ENCODE data around the gene GRK5.
A peak's percentile ranks its signal among the peaks of the same experiment; 100 is the strongest.

GRK5 gene

DNA sequence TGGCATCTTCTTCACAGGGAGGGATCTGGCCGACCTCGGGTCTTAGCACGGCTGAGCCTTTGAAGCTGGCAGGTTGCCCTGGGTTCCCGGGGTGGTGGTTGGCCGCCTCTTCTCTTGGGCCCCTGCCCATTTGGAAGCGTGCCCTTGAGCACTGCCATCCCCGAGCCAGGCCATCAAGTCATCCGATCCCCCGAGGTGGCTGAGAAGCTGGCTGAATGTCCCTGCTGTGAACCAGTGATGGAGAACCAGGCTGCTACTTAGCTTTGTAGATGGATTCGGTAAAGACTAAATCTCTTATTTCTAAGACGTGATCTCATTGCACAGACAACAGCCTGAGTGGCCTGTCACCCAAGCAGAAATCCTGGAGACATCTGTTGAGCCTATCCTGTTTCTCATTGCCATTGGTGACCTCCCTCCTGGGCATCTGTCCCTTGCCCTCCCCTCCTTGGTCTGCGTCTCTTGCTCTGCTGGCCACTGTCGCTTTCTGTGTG is 74.3 kb downstream of the GRK5 start:
- no peak for DNase-seq

DNA sequence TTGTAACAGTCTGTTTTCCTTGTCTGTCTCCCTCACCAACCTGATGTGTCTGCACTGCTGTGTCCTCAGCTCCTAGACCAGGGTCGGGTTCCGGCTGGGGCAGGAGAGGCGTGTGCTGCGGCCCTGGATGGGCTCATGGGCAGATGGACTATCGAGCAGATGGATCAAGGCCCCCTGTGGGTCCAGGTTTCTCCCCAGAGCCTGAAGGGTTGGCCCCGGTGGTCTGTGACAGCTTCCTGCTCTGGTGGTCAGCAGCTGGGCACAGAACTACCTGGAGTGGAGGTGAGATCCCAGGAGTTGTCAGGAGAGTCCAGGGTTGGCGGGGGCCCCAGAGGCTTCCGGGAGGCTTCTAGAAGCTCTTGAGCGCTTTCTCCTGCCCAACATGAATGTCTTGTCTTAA is 75.1 kb downstream of the GRK5 start:
- no peak for DNase-seq

DNA sequence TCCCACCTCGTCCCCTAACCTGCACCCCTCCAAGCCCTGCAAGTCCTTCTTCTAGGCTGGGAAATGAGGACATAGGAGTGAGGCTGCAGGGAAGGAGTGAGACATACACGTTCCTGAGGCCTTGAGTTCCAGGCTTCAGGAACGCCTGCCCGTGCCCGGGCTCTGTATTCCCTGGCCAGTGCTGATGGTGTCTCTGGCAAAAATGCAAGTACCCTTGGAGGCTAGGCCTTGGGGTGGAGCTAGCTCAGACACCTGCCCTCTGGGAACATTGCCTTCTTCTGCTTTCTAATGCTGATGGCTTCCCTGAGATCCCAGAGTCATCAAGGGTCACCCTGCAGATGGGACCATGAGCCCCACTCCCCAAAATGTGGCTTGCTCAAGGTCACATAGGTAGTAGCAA is 76.0 kb downstream of the GRK5 start:
- DNase-seq, result no peak

DNA sequence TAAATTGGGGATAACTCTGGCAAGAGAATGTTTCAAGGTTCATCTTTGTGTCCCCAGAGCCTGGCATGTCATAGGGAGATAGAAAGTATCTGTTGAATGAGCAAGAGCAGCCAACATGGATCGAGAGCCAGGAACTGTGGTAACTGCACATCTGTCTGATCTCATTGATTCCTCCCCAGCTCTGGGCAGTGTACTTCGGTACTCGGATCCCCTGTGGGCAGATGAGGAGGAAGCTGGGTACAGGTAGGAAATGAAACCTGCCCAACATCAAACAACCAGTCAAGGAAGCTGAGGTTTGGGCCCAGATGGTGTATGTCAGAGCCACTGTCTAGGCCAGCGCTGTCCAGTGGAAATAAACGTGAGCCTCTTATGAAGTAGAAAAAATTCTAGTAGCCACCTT is 76.4 kb downstream of the GRK5 start:
- DNase-seq, result no peak

DNA sequence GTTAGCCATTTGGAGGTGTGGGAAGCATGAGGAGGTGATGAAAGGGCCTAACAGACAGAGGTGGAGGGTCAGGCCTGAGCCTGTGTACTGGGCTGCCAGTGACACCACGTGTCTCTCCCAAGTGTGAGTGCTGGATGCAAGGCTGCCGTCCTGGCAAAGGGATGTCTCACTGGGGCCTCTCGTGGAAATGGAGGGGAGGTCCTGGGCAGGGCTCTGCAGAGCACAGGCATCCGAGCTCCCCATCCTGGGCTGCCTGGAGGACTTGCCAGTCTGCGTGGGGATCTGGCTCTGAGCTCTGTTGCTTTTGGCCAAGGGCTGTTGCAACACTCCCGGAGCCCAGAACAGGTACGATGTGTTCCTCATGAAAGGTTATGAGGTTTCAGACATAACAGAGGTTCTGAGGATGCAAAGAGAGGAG is 77.3 kb downstream of the GRK5 start:
- DNase-seq, result no peak

DNA sequence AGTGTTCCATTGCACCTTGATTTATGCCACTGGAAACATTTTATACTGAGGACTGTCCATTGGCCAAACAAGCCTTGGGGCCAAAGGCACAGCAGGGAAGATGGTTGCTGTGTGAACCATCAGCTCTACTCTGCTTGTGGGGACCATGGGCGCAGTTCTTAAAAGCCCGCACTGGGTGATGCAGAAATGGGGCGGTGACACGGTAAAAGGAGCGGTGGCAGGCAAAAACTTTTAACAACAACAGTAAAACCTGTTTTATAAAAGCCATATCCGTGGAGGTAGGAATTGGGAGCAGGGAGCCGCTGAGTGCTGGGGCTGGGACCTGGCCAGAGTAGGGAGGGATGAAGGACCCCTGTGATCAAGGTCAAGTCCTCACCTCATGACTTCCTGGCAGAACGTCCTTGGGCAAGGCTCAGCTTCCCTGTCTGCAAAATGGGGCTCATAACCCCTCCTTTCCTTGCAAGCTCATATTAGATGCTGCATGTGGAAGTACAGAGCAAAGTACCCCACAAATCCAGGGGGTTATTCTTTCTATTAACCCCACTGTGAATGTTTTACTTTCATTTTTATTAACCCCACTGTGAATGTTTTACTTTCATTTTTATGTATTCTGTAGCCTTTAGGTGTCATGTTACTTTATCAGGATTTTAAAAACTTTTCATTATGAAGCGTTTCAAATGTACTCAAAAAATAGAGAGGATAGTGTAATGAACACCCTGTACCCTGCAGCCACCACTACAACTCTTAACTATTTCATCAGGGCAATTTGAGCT is 78.3 kb downstream of the GRK5 start:
- no peak for DNase-seq

DNA sequence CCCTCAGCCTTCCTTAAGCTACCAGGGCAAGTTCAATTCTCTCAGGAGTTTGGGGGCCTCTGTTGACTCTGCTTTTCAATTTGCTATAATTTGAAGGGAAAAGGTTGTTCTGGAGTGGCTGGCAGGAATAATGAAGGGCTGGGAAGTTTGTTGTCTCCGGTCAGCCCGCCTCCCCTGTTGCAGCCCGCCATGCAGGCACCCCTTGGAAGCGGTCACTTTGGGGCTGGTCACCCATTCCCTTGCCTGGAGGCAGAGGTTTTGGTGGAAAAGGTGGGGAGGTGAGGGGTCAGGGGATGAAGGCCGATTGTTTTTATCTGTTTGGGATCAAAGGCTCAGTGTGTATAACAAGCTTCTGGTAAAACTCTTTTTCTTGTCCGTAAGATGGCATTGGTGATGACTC is 79.1 kb downstream of the GRK5 start:
- no peak for DNase-seq

DNA sequence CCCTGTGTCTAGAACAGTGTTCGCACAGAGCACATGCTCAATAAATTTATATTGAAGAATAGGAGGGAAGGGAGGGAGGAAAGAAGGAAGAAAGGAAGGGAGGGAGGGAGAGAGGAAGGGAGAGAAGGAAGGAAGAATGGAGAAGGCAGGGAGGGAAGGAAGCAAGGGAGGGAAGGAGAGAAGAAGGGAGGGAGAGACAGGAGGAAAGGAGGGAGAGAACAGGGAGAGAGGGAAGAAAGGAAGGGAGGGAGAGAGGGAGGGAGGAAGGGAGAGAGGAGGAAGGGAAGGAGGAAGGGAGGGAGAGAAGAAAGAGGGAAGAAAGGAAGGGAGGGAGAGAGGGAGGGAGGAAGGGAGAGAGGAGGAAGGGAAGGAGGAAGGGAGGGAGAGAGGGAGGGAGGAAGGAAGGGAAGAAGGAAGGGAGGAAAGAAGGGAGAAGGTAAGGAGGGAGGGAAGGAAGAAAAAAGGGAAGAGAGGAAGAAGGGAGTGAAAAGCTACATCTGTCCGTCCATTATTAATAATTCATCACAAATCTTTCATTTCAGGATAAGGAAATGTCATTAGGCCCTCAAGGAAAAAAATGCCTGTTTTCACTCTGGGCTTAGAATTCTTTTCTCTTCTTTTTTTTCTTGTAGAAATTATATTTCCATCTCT is 79.7 kb downstream of the GRK5 start:
- DNase-seq, result no peak

DNA sequence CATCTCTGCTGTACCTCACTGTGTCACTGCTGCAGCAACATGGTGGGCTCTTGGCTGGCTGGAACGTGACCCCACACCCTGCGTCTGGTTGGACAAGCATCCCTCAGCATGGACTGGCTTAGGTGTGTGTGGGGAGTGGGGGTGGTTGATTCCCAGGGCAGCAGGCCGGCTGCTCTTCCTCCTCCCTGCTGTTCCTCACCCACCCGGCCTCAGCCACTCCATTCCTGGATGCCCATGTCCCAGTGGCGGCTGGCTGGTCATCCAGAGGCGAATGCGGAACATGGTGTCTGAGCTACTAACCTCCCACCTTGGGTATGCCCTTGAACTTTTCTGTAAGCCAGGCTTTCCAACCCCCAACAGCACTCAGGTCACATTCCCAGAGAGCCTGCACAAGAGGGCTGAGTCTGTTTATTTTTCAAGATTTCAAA is 81.2 kb downstream of the GRK5 start:
- no peak for DNase-seq

DNA sequence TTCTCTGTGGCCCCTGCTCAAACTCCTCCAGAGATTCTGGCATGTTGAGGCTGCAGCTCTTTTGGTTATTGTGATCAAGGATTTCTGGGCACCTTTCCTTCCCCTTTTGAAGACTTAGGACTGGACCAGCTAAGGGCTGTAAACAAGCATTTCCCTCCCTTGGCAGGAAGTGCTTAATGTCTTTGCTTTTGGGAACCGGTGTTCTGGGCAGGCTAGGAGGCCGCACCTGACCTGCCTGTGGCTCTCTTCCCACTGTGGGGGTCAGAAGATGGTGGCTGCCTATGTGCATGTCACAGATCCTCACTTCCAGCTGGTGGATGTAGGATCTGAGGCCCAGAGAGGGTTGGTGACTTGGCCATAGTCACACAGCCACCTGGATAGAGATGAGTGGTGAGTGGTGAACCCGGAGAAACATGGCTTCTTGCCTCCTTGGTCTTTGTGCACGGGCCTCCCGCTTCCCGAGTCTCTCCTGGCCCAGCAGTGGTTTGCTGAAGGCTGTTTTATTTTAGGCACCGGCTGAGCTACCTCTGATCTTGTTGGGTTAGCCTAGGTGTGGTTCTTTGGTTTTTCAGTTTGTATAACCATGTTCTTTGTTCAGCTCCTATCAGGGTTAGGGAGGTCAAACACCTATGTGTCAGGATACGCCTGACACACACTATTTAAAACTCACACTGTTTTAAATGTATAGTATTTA is 82.0 kb downstream of the GRK5 start:
- no peak for DNase-seq

DNA sequence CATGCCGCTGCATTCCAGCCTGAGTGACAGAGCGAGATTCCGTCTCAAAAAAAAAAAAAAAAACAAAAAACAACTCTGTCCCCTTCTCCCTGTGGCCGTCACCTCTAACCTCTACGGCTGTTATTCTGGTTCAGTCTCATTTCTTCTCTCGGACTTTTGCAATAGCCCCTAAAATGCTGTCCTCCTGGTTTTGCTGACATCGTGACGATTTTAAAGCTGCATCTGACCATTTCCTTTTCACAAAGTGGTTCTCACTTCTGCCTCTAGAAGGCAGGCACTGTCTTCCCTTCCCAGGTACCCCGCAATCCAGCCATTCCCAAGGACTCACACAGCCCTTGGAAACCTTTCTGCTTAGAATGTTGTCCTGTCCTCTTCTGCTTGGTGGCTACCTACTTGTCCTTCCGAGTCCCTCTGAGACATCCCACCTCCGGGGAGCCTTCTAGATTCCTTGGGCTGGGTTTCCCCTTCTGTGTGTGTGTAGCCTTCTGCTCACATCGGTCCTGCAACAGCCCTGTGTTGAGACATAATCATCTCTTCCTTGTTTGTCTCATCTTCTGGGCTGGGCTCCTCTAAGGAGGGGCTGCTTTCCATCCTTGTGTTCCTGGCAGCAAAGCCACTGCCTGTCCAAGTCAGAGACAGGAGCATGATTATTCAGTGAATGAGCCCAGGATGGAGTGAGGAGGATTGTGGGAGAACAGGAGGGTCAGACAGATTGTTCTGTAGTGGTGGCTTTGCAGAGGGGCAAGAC is 83.1 kb downstream of the GRK5 start:
- no peak for DNase-seq

DNA sequence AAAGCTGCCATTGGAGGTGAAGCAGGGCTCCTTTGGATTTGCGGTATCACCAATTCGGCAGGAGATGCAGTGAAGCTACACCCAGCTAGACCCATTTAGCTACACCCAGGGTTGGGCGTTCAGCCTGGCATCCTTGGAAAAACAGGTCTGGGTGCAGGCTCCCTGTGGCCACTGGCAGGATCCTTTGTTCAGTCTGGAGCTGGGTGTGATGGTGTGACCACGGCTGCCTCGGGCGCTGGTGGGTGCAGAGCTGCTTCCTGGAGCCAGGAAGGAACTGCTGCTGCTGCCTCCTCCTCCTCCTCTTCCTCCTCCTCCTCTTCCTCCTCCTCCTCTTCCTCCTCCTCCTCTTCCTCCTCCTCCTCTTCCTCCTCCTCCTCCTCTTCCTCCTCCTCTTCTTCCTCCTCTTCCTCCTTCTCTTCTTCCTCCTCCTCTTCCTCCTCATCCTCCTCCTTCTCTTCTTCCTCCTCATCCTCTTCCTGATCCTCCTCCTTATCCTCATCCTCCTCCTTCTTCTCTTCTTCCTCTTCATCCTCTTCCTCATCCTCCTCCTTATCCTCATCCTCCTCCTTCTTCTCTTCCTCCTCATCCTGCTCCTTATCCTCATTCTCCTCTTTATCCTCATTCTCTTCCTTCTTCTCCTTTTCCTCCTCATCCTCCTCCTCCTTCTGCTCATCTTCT is 84.0 kb downstream of the GRK5 start:
- DNase-seq, result no peak

DNA sequence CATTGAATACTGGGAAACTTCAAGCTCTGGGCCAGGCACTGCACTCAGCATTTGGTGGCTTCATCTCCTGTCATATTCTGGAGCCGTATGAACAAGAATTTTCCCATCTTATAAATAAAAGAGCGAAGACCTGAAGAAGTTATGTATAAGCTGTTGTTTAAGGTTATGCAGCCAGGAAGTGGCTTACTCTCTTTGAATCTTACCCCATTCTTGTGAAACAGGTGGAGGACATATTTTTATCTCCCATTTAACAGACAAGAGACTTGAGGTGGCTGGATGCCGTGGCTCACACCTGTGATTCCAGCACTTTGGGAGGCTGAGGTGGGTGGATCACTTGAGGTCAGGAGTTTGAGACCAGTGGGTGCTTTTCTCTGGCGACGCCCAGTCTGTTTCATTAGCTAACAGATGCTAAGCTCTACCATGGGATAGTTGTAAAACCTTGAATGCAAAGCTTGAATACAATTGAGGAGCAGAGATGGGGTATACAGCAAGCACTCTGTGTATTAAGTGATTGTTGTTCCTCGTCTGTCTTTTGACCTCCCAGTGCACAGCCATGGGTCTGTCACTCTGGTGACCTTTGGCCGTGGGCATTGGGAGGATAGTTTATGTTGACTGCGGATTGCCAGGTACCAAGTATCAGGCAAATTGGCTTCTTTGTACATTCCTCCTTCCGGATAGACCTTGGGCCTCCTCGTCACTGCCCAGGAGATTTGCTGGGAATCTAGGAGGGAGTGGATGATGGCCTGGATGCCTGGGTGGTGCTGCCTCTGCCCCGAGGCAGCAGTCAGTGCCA is 85.8 kb downstream of the GRK5 start:
- DNase-seq, result no peak

DNA sequence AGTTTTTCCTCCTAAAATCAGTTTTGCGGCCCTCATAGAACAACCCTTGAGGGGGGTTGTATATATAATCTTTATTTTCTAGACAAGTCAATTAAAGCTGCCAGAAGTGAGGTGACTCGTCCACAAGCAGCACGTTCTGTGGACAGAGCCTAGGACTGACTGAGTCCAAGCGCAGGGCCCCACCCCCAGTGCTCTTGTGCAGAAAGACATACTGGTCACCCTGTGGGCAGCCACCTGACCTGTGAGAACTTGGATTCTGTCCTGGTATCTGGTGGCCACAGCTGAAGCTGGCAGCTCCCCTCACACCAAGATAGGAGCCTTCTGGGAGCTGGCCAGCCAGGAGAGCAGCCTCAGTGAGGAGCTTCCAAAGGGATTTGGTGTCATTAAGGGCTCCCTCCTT is 89.3 kb downstream of the GRK5 start:
- no peak for DNase-seq

DNA sequence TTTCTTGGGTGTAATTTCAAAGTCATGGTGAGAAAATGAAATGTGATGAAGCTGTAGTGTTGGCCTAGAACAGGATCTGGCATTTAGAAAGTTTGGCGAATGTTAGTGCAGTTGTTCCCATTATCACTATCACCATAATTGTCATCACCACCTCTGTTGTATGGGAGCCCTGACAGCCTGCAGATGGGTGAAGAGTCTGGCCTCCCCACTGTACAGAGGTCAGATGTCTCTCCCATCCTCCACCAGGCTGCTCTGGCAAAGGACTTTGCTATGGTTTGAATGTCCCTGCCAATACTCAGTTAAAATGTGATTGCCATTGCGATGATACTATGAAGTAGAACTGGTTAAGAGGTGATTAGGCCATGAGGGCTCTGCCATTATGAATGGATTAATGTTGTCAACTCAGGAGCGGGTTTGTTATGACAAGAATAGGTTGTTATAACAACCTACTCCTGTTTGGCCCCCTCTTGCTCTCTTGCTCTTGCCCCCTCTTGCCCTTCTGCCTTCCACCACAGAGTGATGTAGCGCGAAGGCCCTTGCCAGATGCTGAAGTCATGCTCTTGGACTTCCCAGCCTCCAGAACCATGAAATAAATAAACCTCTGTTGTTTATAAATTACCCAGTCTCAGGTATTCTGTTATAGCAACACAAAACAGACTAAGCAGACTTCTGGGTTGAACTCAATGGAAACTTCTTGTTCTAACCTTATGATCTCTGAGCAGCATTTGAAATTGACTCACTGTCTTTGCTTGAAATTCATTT is 90.0 kb downstream of the GRK5 start:
- DNase-seq, result no peak

DNA sequence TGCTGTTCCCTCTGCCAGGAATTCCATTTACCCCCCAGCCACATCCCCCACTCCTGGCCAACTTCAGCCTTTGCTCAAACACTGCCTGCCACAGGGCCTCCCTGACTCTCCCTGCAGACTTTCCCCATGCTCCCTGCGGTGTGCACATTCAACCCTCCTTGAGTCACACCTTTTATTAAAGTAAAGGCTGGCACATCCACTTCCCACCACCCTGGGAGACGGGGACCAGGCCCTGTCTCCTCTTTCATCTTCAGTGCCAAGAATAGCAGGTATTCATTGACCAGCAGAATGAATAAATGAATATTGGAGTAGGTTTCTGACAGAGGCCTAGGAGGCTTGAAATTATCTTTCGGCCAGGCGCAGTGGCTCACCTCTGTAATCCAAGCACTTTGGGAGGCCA is 91.4 kb downstream of the GRK5 start:
- no peak for DNase-seq

DNA sequence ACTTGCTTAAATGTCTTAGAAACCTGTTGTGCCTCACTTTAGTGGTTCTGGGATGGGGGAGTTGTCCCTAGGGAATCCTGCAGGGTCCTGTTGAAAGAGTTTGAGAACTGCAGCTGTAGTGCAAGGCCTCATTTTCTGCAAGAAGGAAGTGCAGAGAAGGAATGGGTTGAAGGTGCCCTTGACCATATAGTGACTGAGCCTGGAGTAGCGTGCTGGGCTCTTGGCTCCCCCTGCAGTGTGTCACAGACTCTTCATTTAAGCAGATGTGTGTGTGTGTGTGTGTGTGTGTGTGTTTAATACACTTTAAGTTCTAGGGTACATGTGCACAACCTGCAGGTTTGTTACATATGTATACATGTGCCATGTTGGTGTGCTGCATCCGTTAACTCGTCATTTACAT is 92.2 kb downstream of the GRK5 start:
- DNase-seq, result no peak

DNA sequence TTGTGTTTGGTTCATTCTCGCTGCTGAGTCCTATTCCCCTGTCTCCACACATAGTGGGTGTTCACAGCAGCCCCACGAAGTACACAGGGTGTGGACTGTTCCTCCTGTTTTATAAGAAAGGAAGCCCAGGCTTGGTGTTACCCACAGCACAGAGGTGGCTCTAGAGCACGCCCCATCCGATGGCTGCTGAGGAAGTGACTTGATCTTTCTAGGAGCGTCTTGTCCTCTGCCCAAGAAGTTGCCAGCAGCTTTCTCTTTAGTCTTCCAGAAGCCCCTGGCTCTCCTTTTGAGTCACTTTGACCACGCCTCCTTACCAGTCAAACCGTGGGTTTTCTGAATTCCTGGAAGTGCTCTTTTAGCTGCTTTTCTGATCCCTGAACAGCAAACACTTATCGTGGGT is 94.0 kb downstream of the GRK5 start:
- peak; percentile 42 for DNase-seq

DNA sequence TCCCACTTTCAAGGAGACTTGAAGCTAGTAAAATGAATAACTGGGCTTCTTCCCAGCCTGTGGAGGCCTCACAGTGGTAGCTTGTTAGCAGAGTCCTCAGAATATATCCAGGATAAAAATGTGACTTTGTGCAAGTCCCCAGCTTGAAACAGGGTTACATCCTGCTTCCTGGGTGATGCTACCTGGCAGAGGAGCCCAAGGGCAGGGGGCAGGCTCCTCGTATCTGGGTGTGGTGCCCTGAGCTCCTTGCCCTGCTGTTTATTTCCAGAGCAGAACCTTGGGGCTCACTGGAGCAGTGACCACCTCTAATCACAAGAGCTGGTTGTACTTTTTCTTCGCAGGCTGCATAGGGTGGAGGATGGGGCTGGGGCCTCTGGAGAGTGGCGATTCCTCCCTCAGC is 94.8 kb downstream of the GRK5 start:
- no peak for DNase-seq

DNA sequence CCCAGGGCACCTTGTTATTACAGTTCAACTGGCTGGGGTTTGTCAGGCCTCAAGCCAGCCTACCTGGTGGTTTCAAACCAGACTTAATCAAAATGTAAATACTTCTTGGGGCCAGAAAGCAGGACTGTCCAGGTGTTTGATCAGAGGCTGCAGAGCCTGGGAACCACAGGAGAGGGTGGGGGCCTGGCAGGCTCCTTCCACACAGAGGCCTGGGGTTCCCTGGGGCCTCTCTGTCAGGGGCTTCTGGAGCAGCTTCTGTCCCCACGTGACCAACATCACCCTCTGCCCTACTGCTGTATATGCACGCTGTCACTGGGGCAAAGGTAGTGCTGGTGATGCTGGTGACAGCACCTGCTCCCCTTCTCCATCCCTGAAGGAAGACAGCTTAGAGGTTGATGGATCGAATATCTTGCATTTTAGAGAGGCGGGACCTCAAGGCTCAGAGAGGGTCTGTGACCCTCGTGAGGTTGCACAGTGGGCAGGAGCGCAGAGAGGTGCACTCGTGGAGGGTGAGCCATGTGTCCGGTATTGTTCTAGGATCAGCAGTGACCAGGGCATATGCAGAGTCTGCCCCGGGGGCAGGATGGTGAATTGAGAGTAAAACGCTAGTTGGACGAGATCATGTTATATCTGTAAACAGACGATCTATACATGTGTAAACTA is 95.4 kb downstream of the GRK5 start:
- no peak for DNase-seq

Measured in stimulated activated CD4-positive, alpha-beta T cell treated with anti-CD3 and anti-CD28 coated beads, Interleukin-12 subunit alpha, Interleukin-12 subunit beta, amount 100 ng/mL, for 4 hours (primary cell).